GM23248 (cell line): ENCODE data around the gene CFAP251.

ENCODE experiments used
- EZH2 ChIP-seq: fragments of 200-600 bp; sonication (generic); IDR thresholded peaks from 2 replicates; pipeline ENCODE4 v1.6.1; 2018; ENCODE audit warnings: antibody characterized with exemption, mild to moderate bottlenecking; ENCODE audit not compliant: insufficient read depth, poor library complexity, severe bottlenecking
- EZH2phosphoT487 ChIP-seq: fragments of 200-600 bp; sonication (generic); IDR thresholded peaks from 2 replicates; pipeline ENCODE4 v1.6.1; 2018; ENCODE audit warnings: antibody characterized with exemption, moderate library complexity, mild to moderate bottlenecking, low read depth; ENCODE audit not compliant: insufficient read depth

GRCh38 chr12:122018937-122019336 lies 100.5 kb downstream of the CFAP251 start:
- no peak for TF ChIP-seq EZH2
- TF ChIP-seq EZH2phosphoT487 = no peak
